ENCODE data around the gene ALDH5A1. TPM values are rescaled to one million over a fixed set of nuclear protein-coding genes. Genes with fewer than 3 reads are reported as not detected.

ALDH5A1 gene
- total RNA-seq, 1 donor from 2014 or later = 14.7 TPM

GRCh38 chr6:24554474-24554873 is 59.7 kb downstream of the ALDH5A1 start:
- DNase-seq (ENCODE audit: extremely low spot score, unreplicated experiment) = no peak
- H3K4me3 Mint-ChIP-seq = no peak overlapping the region
- no peaks in the 10 kb centered on the region for H3K9me3 Mint-ChIP-seq
- no peak overlapping the region for H3K27ac Mint-ChIP-seq
- H3K36me3 Mint-ChIP-seq = no peaks in the 10 kb centered on the region
- TF ChIP-seq CTCF (conservative IDR thresholded peaks at IDR 0.05) = no peak
- no peaks in the 10 kb centered on the region for H3K4me1 Mint-ChIP-seq (ENCODE audit: unreplicated experiment)
- peaks cover 3% of the 10 kb centered on the region for H3K27me3 Mint-ChIP-seq

GRCh38 chr6:24558516-24558915 is 63.7 kb downstream of the ALDH5A1 start:
- no peak overlapping the region for H3K27ac Mint-ChIP-seq
- no peak overlapping the region for H3K4me3 Mint-ChIP-seq
- DNase-seq (ENCODE audit: extremely low spot score, unreplicated experiment) = no peak
- no peaks in the 10 kb centered on the region for H3K4me1 Mint-ChIP-seq (ENCODE audit: unreplicated experiment)
- H3K9me3 Mint-ChIP-seq = no peaks in the 10 kb centered on the region
- H3K36me3 Mint-ChIP-seq = no peaks in the 10 kb centered on the region
- H3K27me3 Mint-ChIP-seq = peaks cover 12% of the 10 kb centered on the region
- no peak for TF ChIP-seq CTCF (conservative IDR thresholded peaks at IDR 0.05)

GRCh38 chr6:24564081-24564480 is 69.3 kb downstream of the ALDH5A1 start:
- TF ChIP-seq CTCF (conservative IDR thresholded peaks at IDR 0.05) = no peak
- Mint-ChIP-seq H3K27ac (no peak overlapping the region), H3K36me3 (no peaks in the 10 kb centered on the region), H3K27me3 (peaks cover 9% of the 10 kb centered on the region), H3K9me3 (no peaks in the 10 kb centered on the region), H3K4me1 (ENCODE audit: unreplicated experiment) (no peaks in the 10 kb centered on the region), H3K4me3 (no peak overlapping the region)
- no peak for DNase-seq (ENCODE audit: extremely low spot score, unreplicated experiment)

DNA sequence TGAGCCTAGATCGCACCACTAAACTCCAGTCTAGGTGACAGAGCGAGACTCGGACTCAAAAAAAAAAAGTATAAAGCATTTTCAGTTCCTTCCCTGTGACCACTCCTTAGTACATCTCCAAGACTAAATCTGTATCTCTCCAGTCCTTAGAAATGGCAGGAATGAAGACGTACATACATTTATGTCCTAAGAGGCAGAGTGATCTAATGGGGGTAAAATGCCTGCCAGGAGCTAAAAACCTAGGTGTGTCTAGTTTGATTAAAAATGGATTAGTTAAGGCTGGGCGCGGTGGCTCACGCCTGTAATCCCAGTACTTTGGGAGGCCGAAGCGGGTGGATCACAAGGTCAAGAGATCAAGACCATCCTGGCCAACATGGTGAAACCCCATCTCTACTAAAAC is 70.4 kb downstream of the ALDH5A1 start:
- Mint-ChIP-seq H3K27me3 (peaks cover 5% of the 10 kb centered on the region), H3K4me1 (ENCODE audit: unreplicated experiment) (no peaks in the 10 kb centered on the region), H3K4me3 (no peak overlapping the region), H3K36me3 (no peaks in the 10 kb centered on the region), H3K27ac (no peak overlapping the region), H3K9me3 (no peaks in the 10 kb centered on the region)
- DNase-seq (ENCODE audit: extremely low spot score, unreplicated experiment) = no peak
- TF ChIP-seq CTCF (conservative IDR thresholded peaks at IDR 0.05) = no peak

DNA sequence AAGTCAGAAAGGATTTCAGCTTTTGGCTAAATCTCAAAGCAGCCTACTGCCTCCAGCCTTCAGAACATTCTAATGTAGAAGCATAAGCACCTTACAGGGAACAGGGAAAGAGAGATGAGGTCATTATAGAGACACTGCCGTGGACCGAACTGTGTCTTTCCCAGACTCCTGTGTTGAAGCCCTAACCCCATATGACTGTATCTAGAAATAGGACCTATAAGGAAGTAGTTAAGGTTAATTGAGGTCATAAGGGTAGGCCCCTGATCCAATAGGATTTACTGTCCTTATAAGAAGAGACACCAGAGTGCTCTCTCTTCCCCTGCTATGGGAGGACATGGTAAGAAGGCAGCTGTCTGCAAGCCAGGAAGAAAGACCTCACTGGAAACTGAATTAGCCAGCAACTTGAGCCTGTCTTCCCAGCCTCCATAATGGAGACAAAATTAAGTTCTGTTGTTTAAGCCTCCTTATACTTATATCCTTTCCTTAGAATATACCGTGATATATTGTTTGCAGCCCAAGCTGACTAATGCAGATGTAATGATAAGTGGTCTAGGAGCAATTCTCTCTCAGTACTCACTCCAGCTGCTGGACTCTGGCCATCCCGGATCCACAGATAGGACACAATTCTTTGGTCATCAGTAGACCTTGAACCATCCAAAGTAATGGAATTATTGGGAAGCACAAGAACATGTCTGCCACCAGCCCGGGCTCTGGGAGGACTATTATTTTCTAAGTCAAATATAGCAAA is 71.4 kb downstream of the ALDH5A1 start:
- DNase-seq (ENCODE audit: extremely low spot score, unreplicated experiment) = no peak

More for the DNA sequence above, 71.4 kb downstream of the ALDH5A1 start:
- H3K27ac Mint-ChIP-seq = no peak overlapping the region
- H3K4me3 Mint-ChIP-seq = no peak overlapping the region
- no peaks in the 10 kb centered on the region for H3K9me3 Mint-ChIP-seq
- H3K4me1 Mint-ChIP-seq (ENCODE audit: unreplicated experiment) = no peaks in the 10 kb centered on the region
- no peaks in the 10 kb centered on the region for H3K27me3 Mint-ChIP-seq
- no peaks in the 10 kb centered on the region for H3K36me3 Mint-ChIP-seq
- TF ChIP-seq CTCF (conservative IDR thresholded peaks at IDR 0.05) = no peak
